ENCODE results near the gene DUSP1. TPM values are rescaled to one million over a fixed set of nuclear protein-coding genes. Genes with fewer than 3 reads are reported as not detected.

The DUSP1 gene
- total RNA-seq, 1 experiment from 2014 or later, result 38.1 TPM

DNA sequence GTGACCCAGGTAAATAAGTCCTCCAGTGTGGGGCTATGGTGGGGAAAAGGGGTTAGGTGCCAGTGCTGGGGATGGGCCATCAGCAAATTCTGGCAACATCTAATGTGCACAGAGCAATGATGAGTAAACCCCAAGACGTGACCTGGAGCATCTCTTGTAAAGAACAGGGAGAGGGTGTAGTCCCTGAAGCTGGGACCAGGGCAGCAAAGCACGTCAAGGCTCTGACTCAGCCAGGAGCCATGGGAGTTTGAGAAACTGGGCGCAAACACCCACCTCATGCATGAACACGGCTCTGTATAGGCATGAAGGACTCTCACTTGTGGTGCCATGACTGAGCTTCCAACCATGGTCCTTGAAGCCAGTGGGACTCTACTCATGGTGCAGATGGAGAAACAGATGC, 51.8 kb downstream of the DUSP1 start:
- DNase-seq, result no peak
- H3K9me3 Mint-ChIP-seq (ENCODE audit: low read depth, unreplicated experiment), result no peaks in the 10 kb centered on the region
- peaks cover 4% of the 10 kb centered on the region for H3K4me1 Mint-ChIP-seq (ENCODE audit: low read depth, unreplicated experiment)
- CTCF ChIA-PET, result interaction anchor here (0.9 kb wide), 1 partner anchor 129 kb away, joined by 3 read pairs; no protein-coding TSS in a partner anchor
- no peak overlapping the region for H3K27ac Mint-ChIP-seq (ENCODE audit: unreplicated experiment)
- BruUV-seq (replicated peaks), result no TSS peak
- H3K4me3 Mint-ChIP-seq (ENCODE audit: low read depth, unreplicated experiment), result no peak overlapping the region
- intact Hi-C loops (cut with micrococcal nuclease; ENCODE audit: unreplicated experiment), result no loop called here
- TF ChIP-seq, protein P1, sequence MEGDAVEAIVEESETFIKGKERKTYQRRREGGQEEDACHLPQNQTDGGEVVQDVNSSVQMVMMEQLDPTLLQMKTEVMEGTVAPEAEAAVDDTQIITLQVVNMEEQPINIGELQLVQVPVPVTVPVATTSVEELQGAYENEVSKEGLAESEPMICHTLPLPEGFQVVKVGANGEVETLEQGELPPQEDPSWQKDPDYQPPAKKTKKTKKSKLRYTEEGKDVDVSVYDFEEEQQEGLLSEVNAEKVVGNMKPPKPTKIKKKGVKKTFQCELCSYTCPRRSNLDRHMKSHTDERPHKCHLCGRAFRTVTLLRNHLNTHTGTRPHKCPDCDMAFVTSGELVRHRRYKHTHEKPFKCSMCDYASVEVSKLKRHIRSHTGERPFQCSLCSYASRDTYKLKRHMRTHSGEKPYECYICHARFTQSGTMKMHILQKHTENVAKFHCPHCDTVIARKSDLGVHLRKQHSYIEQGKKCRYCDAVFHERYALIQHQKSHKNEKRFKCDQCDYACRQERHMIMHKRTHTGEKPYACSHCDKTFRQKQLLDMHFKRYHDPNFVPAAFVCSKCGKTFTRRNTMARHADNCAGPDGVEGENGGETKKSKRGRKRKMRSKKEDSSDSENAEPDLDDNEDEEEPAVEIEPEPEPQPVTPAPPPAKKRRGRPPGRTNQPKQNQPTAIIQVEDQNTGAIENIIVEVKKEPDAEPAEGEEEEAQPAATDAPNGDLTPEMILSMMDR (IDR thresholded peaks at IDR 0.05; ENCODE audit: unreplicated experiment), result no peak
- H3K27me3 Mint-ChIP-seq (ENCODE audit: unreplicated experiment), result peaks cover 12% of the 10 kb centered on the region
- no peaks in the 10 kb centered on the region for H3K36me3 Mint-ChIP-seq (ENCODE audit: insufficient read depth, unreplicated experiment)

DNA sequence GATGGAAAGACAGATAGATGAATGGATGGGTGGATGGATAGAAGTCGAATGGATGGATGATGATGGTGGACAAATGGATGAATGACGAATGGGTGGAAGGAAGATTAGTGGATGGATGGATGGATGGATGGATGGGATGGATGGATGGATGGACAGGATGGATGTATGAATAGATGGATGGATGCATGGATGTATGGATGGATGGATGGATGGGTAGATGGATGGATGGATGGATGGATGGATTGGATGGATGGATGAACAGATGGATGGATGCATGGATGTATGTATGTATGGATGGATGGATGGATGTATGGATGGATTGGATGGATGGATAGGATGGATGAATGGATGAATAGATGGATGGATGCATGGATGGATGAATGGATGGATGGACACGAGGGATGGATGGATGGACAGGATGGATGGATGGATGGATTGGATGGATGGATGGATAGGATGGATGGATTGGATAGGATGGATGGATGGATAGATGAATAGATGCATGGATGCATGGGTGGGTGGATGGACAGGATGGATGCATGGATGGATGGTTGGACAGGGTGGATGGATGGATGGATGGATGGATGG, 52.4 kb downstream of the DUSP1 start:
- H3K27ac Mint-ChIP-seq (ENCODE audit: unreplicated experiment), result no peak overlapping the region
- BruUV-seq (replicated peaks), result no TSS peak
- TF ChIP-seq, protein P1 (IDR thresholded peaks at IDR 0.05; ENCODE audit: unreplicated experiment), result no peak
- H3K36me3 Mint-ChIP-seq (ENCODE audit: insufficient read depth, unreplicated experiment), result no peaks in the 10 kb centered on the region
- no peak overlapping the region for H3K4me3 Mint-ChIP-seq (ENCODE audit: low read depth, unreplicated experiment)
- peaks cover 6% of the 10 kb centered on the region for H3K27me3 Mint-ChIP-seq (ENCODE audit: unreplicated experiment)
- no peaks in the 10 kb centered on the region for H3K4me1 Mint-ChIP-seq (ENCODE audit: low read depth, unreplicated experiment)
- H3K9me3 Mint-ChIP-seq (ENCODE audit: low read depth, unreplicated experiment), result no peaks in the 10 kb centered on the region
- CTCF ChIA-PET, result no interaction called here
- intact Hi-C loops (cut with micrococcal nuclease; ENCODE audit: unreplicated experiment), result no loop called here
- no peak for DNase-seq

Other genes starting within 250 kb of the DUSP1 start
- 2.0 and 2.8 TPM in 2 replicates for gene NEURL1B, start 129.9 kb downstream of the DUSP1 start, total RNA-seq (2022)
- gene ERGIC1, start 63.1 kb upstream of the DUSP1 start, total RNA-seq (2022), result 231 and 235 TPM in 2 replicates
- 59.4 and 62.7 TPM in 2 replicates for gene RPL26L1, start 188.2 kb upstream of the DUSP1 start, total RNA-seq (2022)
- 256 and 261 TPM in 2 replicates for gene ATP6V0E1, start 212.6 kb upstream of the DUSP1 start, total RNA-seq (2022)

All from Calu3 (cell line).